Measurements from ENCODE around the gene PKN2. TPM values are rescaled to one million over a fixed set of nuclear protein-coding genes. Genes with fewer than 3 reads are reported as not detected.
A peak's percentile ranks its signal among the peaks of the same experiment; 100 is the strongest.

Gene PKN2
- polyA plus RNA-seq, 3 donors, result 6.9 to 23.0 (median 8.7) TPM

GRCh38 chr1:88744142-88744541, 60.1 kb downstream of the PKN2 start:
- no peak overlapping the region for H2AFZ ChIP-seq (ENCODE audit: insufficient read depth, low read depth, low read length, poor library complexity, severe bottlenecking)
- intact Hi-C loops (cut with micrococcal nuclease), result no loop called here
- DNase-seq, result no peak
- H3K27me3 ChIP-seq (ENCODE audit: control insufficient read depth in 2 of 2, insufficient read depth in 2 of 2, low read length in 2 of 2), result no peaks in the 10 kb centered on the region
- peaks cover 34% of the 10 kb centered on the region for H4K20me1 ChIP-seq (ENCODE audit: insufficient read depth, low read length)
- H3K4me1 Mint-ChIP-seq, result peaks cover 5% of the 10 kb centered on the region
- H3K9me3 ChIP-seq (replicated peaks in 1 of 2; ENCODE audit: control insufficient read depth in 1 of 2, insufficient read depth in 1 of 2, low read length in 2 of 2), result no peaks in the 10 kb centered on the region
- TF ChIP-seq CTCF (IDR thresholded peaks at IDR 0.05), result no peak
- no peak overlapping the region for H3K4me3 Mint-ChIP-seq
- peaks cover 0 to 1% (median 0%) of the 10 kb centered on the region in 3 donors for H3K27me3 Mint-ChIP-seq (ENCODE audit: low read depth in 3 of 3)
- H3K4me1 ChIP-seq (ENCODE audit: control insufficient read depth in 1 of 2, insufficient read depth in 2 of 2, low read length in 2 of 2), result no peaks in the 10 kb centered on the region
- 96% methylated on average over 3 of the region's 3 CpGs for WGBS (ENCODE audit: insufficient coverage)
- peak overlapping the region in 2 of 7 donors; percentile 41 to 67 for H3K27ac Mint-ChIP-seq
- no peak overlapping the region for H3K27ac ChIP-seq (ENCODE audit: low read depth in 1 of 2, low read length in 2 of 2)
- H3K79me2 ChIP-seq (ENCODE audit: insufficient read depth, low read length), result peaks cover under 1% of the 10 kb centered on the region
- peaks cover 23 to 61% of the 10 kb centered on the region in 2 donors for H3K36me3 ChIP-seq (replicated peaks in 1 of 2; ENCODE audit: control insufficient read depth in 1 of 2, insufficient read depth in 2 of 2, low read length in 2 of 2)
- no peak overlapping the region for H3K4me3 ChIP-seq (replicated peaks in 1 of 3; ENCODE audit: low read depth in 2 of 3, low read length in 3 of 3)
- no peaks in the 10 kb centered on the region for H3K9me3 Mint-ChIP-seq
- H3K9ac ChIP-seq (ENCODE audit: insufficient read depth, low read length, poor library complexity, severe bottlenecking), result no peak overlapping the region
- H3K36me3 Mint-ChIP-seq, result peaks cover 42 to 48% of the 10 kb centered on the region in 2 donors
- H3K4me2 ChIP-seq (replicated peaks; ENCODE audit: extremely low read depth, low read length, poor library complexity, severe bottlenecking), result no peak overlapping the region

- H3K9ac ChIP-seq (ENCODE audit: insufficient read depth, low read length, poor library complexity, severe bottlenecking), result no peak overlapping the region
- H2AFZ ChIP-seq (ENCODE audit: insufficient read depth, low read depth, low read length, poor library complexity, severe bottlenecking), result no peak overlapping the region
- H3K9me3 ChIP-seq (replicated peaks in 1 of 2; ENCODE audit: control insufficient read depth in 1 of 2, insufficient read depth in 1 of 2, low read length in 2 of 2), result no peaks in the 10 kb centered on the region
- Mint-ChIP-seq H3K4me1 (peaks cover 5% of the 10 kb centered on the region), H3K27ac (peak overlapping the region in 2 of 7 donors; percentile 10 to 41), H3K27me3 (ENCODE audit: low read depth in 3 of 3) (peaks cover 0 to 1% (median 0%) of the 10 kb centered on the region in 3 donors), H3K36me3 (peaks cover 43 to 46% of the 10 kb centered on the region in 2 donors), H3K4me3 (no peak overlapping the region), H3K9me3 (no peaks in the 10 kb centered on the region)
- intact Hi-C loops (cut with micrococcal nuclease), result no loop called here
- TF ChIP-seq CTCF (IDR thresholded peaks at IDR 0.05), result no peak
- no peak overlapping the region for H3K4me2 ChIP-seq (replicated peaks; ENCODE audit: extremely low read depth, low read length, poor library complexity, severe bottlenecking)
- no peak for DNase-seq
- no peaks in the 10 kb centered on the region for H3K79me2 ChIP-seq (ENCODE audit: insufficient read depth, low read length)
- no peak overlapping the region for H3K27ac ChIP-seq (ENCODE audit: low read depth in 1 of 2, low read length in 2 of 2)
- H3K4me3 ChIP-seq (replicated peaks in 1 of 3; ENCODE audit: low read depth in 2 of 3, low read length in 3 of 3), result no peak overlapping the region
- H3K36me3 ChIP-seq (replicated peaks in 1 of 2; ENCODE audit: control insufficient read depth in 1 of 2, insufficient read depth in 2 of 2, low read length in 2 of 2), result peaks cover 18 to 51% of the 10 kb centered on the region in 2 donors
- 100% methylated on average over 1 of the region's 2 CpGs for WGBS (ENCODE audit: insufficient coverage)
- peaks cover 29% of the 10 kb centered on the region for H4K20me1 ChIP-seq (ENCODE audit: insufficient read depth, low read length)
- no peaks in the 10 kb centered on the region for H3K27me3 ChIP-seq (ENCODE audit: control insufficient read depth in 2 of 2, insufficient read depth in 2 of 2, low read length in 2 of 2)
- no peaks in the 10 kb centered on the region for H3K4me1 ChIP-seq (ENCODE audit: control insufficient read depth in 1 of 2, insufficient read depth in 2 of 2, low read length in 2 of 2)
Observed at GRCh38 chr1:88746916-88747315, 62.8 kb downstream of the PKN2 start.

Data from CD14-positive monocyte (primary cell).